HL-60 (cell line): ENCODE data around the gene ABHD5.

Source experiments
- POLR2AphosphoS5 ChIP-seq: IDR thresholded peaks from 2 replicates; pipeline ENCODE4 v1.6.1; 2012; ENCODE audit warnings: low read depth
- TF ChIP-seq, protein P1 (sequence below): IDR thresholded peaks from one replicate; pipeline ENCODE4 v1.5.1; 2011; ENCODE audit warnings: low read length, control low read depth, inconsistent platforms; ENCODE audit not compliant: insufficient read depth
- TF ChIP-seq, protein P2 (sequence below): IDR thresholded peaks from 2 replicates; pipeline ENCODE4 v1.6.1; 2012; ENCODE audit warnings: low read depth; ENCODE audit not compliant: insufficient replicate concordance

DNA sequence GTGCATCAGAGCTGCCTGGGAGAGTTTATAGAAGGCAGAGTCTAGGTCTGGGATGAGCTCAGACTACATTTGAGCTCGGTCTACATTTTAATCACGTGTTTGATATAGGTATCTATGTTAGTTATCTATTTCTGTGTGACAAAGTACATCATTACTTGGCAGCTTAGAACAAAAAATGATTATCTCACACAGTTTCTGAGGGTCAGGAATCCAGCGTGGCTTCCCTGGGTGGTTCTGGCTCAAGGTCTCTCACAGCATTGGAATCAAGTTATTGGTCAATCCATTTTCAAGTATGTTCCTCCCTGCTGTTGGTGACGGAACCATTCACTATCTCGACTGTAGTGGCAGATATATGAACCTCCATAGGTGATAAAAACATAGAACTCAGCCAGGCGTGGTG is 71.7 kb downstream of the ABHD5 start:
- TF ChIP-seq, protein P1, sequence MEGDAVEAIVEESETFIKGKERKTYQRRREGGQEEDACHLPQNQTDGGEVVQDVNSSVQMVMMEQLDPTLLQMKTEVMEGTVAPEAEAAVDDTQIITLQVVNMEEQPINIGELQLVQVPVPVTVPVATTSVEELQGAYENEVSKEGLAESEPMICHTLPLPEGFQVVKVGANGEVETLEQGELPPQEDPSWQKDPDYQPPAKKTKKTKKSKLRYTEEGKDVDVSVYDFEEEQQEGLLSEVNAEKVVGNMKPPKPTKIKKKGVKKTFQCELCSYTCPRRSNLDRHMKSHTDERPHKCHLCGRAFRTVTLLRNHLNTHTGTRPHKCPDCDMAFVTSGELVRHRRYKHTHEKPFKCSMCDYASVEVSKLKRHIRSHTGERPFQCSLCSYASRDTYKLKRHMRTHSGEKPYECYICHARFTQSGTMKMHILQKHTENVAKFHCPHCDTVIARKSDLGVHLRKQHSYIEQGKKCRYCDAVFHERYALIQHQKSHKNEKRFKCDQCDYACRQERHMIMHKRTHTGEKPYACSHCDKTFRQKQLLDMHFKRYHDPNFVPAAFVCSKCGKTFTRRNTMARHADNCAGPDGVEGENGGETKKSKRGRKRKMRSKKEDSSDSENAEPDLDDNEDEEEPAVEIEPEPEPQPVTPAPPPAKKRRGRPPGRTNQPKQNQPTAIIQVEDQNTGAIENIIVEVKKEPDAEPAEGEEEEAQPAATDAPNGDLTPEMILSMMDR = no peak
- TF ChIP-seq, protein P2, sequence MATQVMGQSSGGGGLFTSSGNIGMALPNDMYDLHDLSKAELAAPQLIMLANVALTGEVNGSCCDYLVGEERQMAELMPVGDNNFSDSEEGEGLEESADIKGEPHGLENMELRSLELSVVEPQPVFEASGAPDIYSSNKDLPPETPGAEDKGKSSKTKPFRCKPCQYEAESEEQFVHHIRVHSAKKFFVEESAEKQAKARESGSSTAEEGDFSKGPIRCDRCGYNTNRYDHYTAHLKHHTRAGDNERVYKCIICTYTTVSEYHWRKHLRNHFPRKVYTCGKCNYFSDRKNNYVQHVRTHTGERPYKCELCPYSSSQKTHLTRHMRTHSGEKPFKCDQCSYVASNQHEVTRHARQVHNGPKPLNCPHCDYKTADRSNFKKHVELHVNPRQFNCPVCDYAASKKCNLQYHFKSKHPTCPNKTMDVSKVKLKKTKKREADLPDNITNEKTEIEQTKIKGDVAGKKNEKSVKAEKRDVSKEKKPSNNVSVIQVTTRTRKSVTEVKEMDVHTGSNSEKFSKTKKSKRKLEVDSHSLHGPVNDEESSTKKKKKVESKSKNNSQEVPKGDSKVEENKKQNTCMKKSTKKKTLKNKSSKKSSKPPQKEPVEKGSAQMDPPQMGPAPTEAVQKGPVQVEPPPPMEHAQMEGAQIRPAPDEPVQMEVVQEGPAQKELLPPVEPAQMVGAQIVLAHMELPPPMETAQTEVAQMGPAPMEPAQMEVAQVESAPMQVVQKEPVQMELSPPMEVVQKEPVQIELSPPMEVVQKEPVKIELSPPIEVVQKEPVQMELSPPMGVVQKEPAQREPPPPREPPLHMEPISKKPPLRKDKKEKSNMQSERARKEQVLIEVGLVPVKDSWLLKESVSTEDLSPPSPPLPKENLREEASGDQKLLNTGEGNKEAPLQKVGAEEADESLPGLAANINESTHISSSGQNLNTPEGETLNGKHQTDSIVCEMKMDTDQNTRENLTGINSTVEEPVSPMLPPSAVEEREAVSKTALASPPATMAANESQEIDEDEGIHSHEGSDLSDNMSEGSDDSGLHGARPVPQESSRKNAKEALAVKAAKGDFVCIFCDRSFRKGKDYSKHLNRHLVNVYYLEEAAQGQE = no peak
- TF ChIP-seq POLR2AphosphoS5 = no peak
